ENCODE results near the gene TMUB1. TPM values are rescaled to one million over a fixed set of nuclear protein-coding genes. Genes with fewer than 3 reads are reported as not detected.

TMUB1 gene
- total and polyA plus RNA-seq, 9 of the 15 experiments (the other 6 are each of a cell fraction or from before 2014, with no cell fraction given) = 0.14 to 241 (median 74.1) TPM

GRCh38 chr7:151038951-151039849 lies 44.1 kb downstream of the TMUB1 start (continued):
- TF ChIP-seq BRD9 (IDR thresholded peaks at IDR 0.05; ENCODE audit: low read depth, partially characterized antibody) = peak; percentile 49
- TF ChIP-seq MAFK (IDR thresholded peaks at IDR 0.05; ENCODE audit: low read length) = peak; percentile 9; the same call in 1 of the 2 replicates
- peak; percentile 76 for TF ChIP-seq ZFX (CRISPR knock-in tag; IDR thresholded peaks at IDR 0.05)
- TF ChIP-seq SP1 (CRISPR knock-in tag; IDR thresholded peaks at IDR 0.05) = peak; percentile 62
- TF ChIP-seq, protein P1, sequence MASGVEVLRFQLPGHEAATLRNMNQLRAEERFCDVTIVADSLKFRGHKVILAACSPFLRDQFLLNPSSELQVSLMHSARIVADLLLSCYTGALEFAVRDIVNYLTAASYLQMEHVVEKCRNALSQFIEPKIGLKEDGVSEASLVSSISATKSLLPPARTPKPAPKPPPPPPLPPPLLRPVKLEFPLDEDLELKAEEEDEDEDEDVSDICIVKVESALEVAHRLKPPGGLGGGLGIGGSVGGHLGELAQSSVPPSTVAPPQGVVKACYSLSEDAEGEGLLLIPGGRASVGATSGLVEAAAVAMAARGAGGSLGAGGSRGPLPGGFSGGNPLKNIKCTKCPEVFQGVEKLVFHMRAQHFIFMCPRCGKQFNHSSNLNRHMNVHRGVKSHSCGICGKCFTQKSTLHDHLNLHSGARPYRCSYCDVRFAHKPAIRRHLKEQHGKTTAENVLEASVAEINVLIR (CRISPR knock-in tag; IDR thresholded peaks at IDR 0.05) = 0 out of 2 replicates have a peak, but pooled peaks have one; percentile 4
- TF ChIP-seq ATF1 (CRISPR knock-in tag; IDR thresholded peaks at IDR 0.05) = no peak
- peak; percentile 84 for TF ChIP-seq ATF1 (tag; IDR thresholded peaks at IDR 0.05)
- peak in 1 of 2 experiments; percentile 42; a peak in 2 of 4 replicates for TF ChIP-seq HDAC1 (IDR thresholded peaks at IDR 0.05)
- TF ChIP-seq, protein P2, sequence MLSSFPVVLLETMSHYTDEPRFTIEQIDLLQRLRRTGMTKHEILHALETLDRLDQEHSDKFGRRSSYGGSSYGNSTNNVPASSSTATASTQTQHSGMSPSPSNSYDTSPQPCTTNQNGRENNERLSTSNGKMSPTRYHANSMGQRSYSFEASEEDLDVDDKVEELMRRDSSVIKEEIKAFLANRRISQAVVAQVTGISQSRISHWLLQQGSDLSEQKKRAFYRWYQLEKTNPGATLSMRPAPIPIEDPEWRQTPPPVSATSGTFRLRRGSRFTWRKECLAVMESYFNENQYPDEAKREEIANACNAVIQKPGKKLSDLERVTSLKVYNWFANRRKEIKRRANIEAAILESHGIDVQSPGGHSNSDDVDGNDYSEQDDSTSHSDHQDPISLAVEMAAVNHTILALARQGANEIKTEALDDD (IDR thresholded peaks at IDR 0.05) = peak; percentile 87; the same call in 1 of the 2 replicates
- TF ChIP-seq TBL1XR1 (IDR thresholded peaks at IDR 0.05; ENCODE audit: low read length in 2 of 2) = peak; percentile 98 to 99
- TF ChIP-seq SAFB2 (IDR thresholded peaks at IDR 0.05; ENCODE audit: borderline replicate concordance, low read depth, low read length, severe bottlenecking) = no peak
- TF ChIP-seq ZNF165 (CRISPR knock-in tag; IDR thresholded peaks at IDR 0.05; ENCODE audit: borderline replicate concordance) = peak; percentile 44; the same call in 1 of the 2 replicates

Data from K562 (cell line).